Left lung (tissue), 10 donors: Measurements from ENCODE around the gene SUMO4. TPM values are rescaled to one million over a fixed set of nuclear protein-coding genes. Genes with fewer than 3 reads are reported as not detected.

Experiments used
- ATAC-seq: fragments of 200-7000 bp; cut with Tn5 transposase; one replicate; pipeline ENCODE4 v1.9.1; 2020; ENCODE audit warnings: moderate library complexity
- DNase-seq, 4 donors: peaks; one replicate each; pipeline ENCODE4 v3.0.0-alpha.2; 2013 to 2020
- H3K27ac ChIP-seq, 2 donors: fragments of 200-600 bp; sonication (generic) in 1 of 2; one replicate each; pipeline versions ENCODE4 v1.5.0 to v1.8.0; 2020 to 2021
- H3K27me3 ChIP-seq, 2 donors: fragments of 200-600 bp; sonication (generic) in 1 of 2; one replicate each; pipeline versions ENCODE4 v1.5.0 to v1.8.0; 2020 to 2021
- H3K36me3 ChIP-seq, 2 donors: fragments of 200-600 bp; sonication (generic) in 1 of 2; one replicate each; pipeline versions ENCODE4 v1.5.0 to v1.8.0; 2020 to 2021
- H3K4me1 ChIP-seq, 2 donors: fragments of 200-600 bp; one replicate each; pipeline ENCODE4 v1.8.0; 2021
- H3K4me3 ChIP-seq, 2 donors: fragments of 200-600 bp; sonication (generic) in 1 of 2; one replicate each; pipeline versions ENCODE4 v1.5.0 to v1.8.0; 2020 to 2021; ENCODE audit warnings: mild to moderate bottlenecking in 1 of 2
- H3K9me3 ChIP-seq, 2 donors: fragments of 200-600 bp; sonication (generic) in 1 of 2; one replicate each; pipeline versions ENCODE4 v1.5.0 to v1.8.0; 2020 to 2021
- intact Hi-C, 2 donors: fragments of 100-400 bp; cut with DNase I; formaldehyde crosslinking; loops; one replicate each; pipeline versions ENCODE4 v1.11.2 to v1.14.2; 2022
- polyA plus RNA-seq, 6 donors: library from polyadenylated mRNA; unstranded; fragments of 120-200 nt; gene quantifications; one replicate each; pipeline ENCODE4 v1.2.1, GENCODE V29; 2013; ENCODE audit not compliant: insufficient read length in 6 of 6
- total RNA-seq, 2 donors: library from RNA; stranded (reverse); fragmentation: NEBNext Ultra II Directional; extraction: Animal tissue kit (Norgen Biotek cat#: 25700); gene quantifications; one replicate each; pipeline ENCODE4 v1.2.1, GENCODE V29; 2021
- TF ChIP-seq, protein P1 (sequence below), 2 donors: fragments of 200-600 bp; sonication (generic) in 1 of 2; IDR thresholded peaks; one replicate each; pipeline versions ENCODE4 v1.5.0 to v1.8.0; 2021; ENCODE audit warnings: antibody characterized with exemption in 2 of 2
- donor health status: DM: no; HTN: yes; CAD: no.
- donor health status: DM: no; HTN: no; CAD: no.

Gene SUMO4
- total and polyA plus RNA-seq, 8 donors, result 1.0 to 2.7 (median 1.9) TPM

GRCh38 chr6:149359440-149359839, 40.6 kb upstream of the SUMO4 start:
- Histone ChIP-seq H3K4me1 (peaks cover 0 to 31% of the 10 kb centered on the region in 2 donors), H3K27me3 (no peaks in the 10 kb centered on the region), H3K4me3 (no peak overlapping the region), H3K36me3 (no peaks in the 10 kb centered on the region), H3K9me3 (no peaks in the 10 kb centered on the region), H3K27ac (no peak overlapping the region)
- no peak for DNase-seq
- no peak for ATAC-seq
- intact Hi-C loops, result no loop called here
- TF ChIP-seq, protein P1, sequence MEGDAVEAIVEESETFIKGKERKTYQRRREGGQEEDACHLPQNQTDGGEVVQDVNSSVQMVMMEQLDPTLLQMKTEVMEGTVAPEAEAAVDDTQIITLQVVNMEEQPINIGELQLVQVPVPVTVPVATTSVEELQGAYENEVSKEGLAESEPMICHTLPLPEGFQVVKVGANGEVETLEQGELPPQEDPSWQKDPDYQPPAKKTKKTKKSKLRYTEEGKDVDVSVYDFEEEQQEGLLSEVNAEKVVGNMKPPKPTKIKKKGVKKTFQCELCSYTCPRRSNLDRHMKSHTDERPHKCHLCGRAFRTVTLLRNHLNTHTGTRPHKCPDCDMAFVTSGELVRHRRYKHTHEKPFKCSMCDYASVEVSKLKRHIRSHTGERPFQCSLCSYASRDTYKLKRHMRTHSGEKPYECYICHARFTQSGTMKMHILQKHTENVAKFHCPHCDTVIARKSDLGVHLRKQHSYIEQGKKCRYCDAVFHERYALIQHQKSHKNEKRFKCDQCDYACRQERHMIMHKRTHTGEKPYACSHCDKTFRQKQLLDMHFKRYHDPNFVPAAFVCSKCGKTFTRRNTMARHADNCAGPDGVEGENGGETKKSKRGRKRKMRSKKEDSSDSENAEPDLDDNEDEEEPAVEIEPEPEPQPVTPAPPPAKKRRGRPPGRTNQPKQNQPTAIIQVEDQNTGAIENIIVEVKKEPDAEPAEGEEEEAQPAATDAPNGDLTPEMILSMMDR (IDR thresholded peaks at IDR 0.05), result no peak

- ATAC-seq, result no peak
- Histone ChIP-seq H3K4me3 (no peak overlapping the region), H3K4me1 (peaks cover 0 to 42% of the 10 kb centered on the region in 2 donors)
These were observed 39.5 kb upstream of the SUMO4 start for GRCh38 chr6:149360536-149360935.

DNA sequence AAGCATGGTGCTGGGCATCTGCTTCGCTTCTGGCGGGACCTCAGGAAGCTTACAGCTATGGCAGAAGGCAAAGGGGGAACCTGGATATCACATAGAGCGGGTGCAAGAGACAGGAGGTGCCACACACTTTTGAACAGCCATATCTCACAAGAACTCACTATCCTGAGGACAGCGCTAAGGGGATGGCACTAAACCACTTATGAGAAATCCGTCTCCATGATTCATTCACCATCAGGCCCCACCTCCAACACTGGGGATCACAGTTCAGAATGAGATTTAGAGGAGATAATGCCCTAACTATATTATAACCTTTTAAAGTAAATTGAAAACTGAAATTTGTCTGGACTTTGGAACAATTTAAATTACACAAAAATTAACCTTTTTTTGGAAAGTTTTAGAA, 37.8 kb upstream of the SUMO4 start:
- no peaks in the 10 kb centered on the region for H3K36me3 ChIP-seq
- no peak overlapping the region for H3K27ac ChIP-seq
- ATAC-seq (no peak), DNase-seq (no peak)
- H3K9me3 ChIP-seq, result no peaks in the 10 kb centered on the region
- no peaks in the 10 kb centered on the region for H3K27me3 ChIP-seq
- no peak overlapping the region for H3K4me3 ChIP-seq
- TF ChIP-seq, protein P1 (IDR thresholded peaks at IDR 0.05), result no peak
- intact Hi-C loops, result no loop called here
- peaks cover 0 to 45% of the 10 kb centered on the region in 2 donors for H3K4me1 ChIP-seq

More at GRCh38 chr6:149360536-149360935, 39.5 kb upstream of the SUMO4 start:
- Histone ChIP-seq H3K27me3 (no peaks in the 10 kb centered on the region), H3K36me3 (no peaks in the 10 kb centered on the region), H3K27ac (no peak overlapping the region), H3K9me3 (no peaks in the 10 kb centered on the region)
- DNase-seq, result no peak
- intact Hi-C loops, result no loop called here
- TF ChIP-seq, protein P1 (IDR thresholded peaks at IDR 0.05), result no peak

DNA sequence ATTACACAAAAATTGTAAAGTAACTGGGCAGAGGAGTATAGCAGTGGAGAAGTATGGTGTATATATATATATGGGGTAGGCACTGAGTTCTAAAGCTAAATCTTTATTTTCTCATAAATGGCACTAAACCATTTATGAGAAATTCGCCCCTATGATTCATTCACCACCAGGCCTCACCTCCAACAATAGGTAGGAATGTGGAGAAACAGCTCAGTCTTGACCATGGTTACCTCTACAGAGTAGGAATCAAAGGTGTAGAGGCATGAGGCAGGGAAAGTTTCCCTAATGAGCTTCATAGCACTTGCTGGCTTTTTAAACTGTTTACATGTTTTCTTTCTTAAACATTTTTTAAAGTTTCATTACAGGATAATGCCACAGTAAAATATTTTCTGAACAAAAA, 36.9 kb upstream of the SUMO4 start:
- DNase-seq (no peak), ATAC-seq (no peak)
- Histone ChIP-seq H3K36me3 (no peaks in the 10 kb centered on the region), H3K27ac (no peak overlapping the region), H3K9me3 (no peaks in the 10 kb centered on the region), H3K27me3 (no peaks in the 10 kb centered on the region), H3K4me3 (no peak overlapping the region), H3K4me1 (peaks cover 0 to 38% of the 10 kb centered on the region in 2 donors)
- TF ChIP-seq, protein P1 (IDR thresholded peaks at IDR 0.05), result no peak
- intact Hi-C loops, result no loop called here

DNA sequence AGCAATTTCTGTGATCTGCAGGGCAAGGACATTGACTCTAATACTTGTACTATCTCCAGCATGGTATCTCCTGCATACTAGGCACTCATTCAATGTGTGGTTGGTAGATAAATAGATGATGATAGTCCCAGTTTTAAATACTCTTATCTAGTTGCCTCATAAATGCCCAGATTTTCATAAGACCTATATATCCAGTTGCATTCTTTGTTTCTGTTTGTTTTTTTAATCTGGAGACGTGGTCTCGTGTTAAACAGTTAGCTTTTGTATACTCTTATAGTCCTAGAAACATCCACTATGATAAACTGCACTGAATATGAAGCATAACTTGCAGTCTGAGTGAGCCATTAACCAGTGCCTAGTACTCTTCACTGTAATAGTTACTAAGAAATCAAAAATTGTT, 35.5 kb upstream of the SUMO4 start:
- Histone ChIP-seq H3K36me3 (no peaks in the 10 kb centered on the region), H3K4me3 (no peak overlapping the region), H3K4me1 (peaks cover 0 to 31% of the 10 kb centered on the region in 2 donors), H3K27ac (no peak overlapping the region), H3K27me3 (no peaks in the 10 kb centered on the region), H3K9me3 (no peaks in the 10 kb centered on the region)
- intact Hi-C loops, result no loop called here
- DNase-seq, result no peak
- TF ChIP-seq, protein P1 (IDR thresholded peaks at IDR 0.05), result no peak
- peak; percentile 36 for ATAC-seq
